Stimulated activated naive B cell treated with anti-CD40 and anti-IgM and Interleukin-4, amounts not matched to agents 10 μg/mL and 1 μg/mL and 100 μg/mL, for 72 hours (primary cell): ENCODE measurements around the gene TTC9C.
"Not testable (repeated sequence)": the region's sequence is repeated elsewhere in the genome, so short reads cannot be mapped to it uniquely, and the experiment has no call there.

Source experiments
- ATAC-seq, 2 donors: fragments of 150-1000 bp; cut with Tn5 transposase; replicated peaks; 2 replicates each; pipeline ENCODE4 v1.10.0; 2021; ENCODE audit warnings: moderate library complexity in 1 of 2
- DNase-seq: peaks from one replicate; pipeline ENCODE4 v3.0.0; 2021
- H3K27ac Mint-ChIP-seq: one replicate; pipeline ENCODE4 v1.8.0; 2022; ENCODE audit warnings: mild to moderate bottlenecking, mixed read lengths
- H3K27me3 Mint-ChIP-seq, 2 donors: one replicate each; pipeline ENCODE4 v1.8.0; 2022; ENCODE audit warnings: mixed read lengths in 2 of 2
- H3K36me3 Mint-ChIP-seq, 2 donors: one replicate each; pipeline ENCODE4 v1.8.0; 2022; ENCODE audit warnings: mixed read lengths in 2 of 2, mild to moderate bottlenecking in 1 of 2
- H3K4me1 Mint-ChIP-seq, 2 donors: one replicate each; pipeline ENCODE4 v1.8.0; 2022; ENCODE audit warnings: mixed read lengths in 2 of 2, mild to moderate bottlenecking in 1 of 2
- H3K4me3 Mint-ChIP-seq, 2 donors: one replicate each; pipeline ENCODE4 v1.8.0; 2022; ENCODE audit warnings: mild to moderate bottlenecking in 2 of 2, mixed read lengths in 2 of 2, moderate library complexity in 1 of 2
- H3K9me3 Mint-ChIP-seq, 2 donors: one replicate each; pipeline ENCODE4 v1.8.0; 2022; ENCODE audit warnings: mixed read lengths in 2 of 2, mild to moderate bottlenecking in 1 of 2

TTC9C gene, protein sequence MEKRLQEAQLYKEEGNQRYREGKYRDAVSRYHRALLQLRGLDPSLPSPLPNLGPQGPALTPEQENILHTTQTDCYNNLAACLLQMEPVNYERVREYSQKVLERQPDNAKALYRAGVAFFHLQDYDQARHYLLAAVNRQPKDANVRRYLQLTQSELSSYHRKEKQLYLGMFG

DNA sequence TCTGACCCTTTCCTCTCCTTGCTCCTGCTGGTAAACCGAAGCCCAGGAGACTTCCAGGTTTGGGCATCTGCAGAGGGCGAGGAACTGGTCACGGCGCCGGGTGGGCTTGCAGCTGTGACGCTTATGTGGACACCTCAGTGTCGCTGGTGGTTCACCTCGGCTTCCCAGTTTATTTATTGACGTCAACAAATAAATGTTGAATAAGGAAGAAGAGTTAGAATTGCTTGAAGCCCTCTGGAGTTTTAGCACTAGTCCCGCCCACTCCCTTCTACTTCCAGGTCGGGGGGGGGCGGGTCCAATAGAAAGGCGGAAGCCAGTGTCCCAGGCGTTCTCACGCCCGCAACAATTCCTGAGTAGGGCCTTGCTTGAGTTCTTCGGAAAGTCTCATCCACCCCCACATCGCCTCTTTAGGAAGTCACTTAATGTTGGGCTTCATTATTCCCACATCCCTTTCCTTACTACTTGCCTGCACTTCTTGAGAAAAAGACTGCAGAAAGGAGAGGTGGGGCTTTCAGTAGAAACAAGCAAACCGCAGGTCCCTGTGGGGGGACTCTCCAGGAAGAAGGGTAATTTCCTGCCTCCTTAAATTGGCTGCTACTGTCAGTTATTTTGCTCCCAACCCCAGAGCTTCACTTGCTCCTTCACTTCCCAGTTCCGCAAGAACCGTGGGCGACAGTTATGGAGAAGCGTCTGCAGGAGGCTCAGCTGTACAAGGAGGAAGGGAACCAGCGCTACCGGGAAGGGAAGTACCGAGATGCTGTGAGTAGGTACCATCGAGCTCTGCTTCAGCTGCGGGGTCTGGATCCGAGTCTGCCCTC, at the start of gene TTC9C:
Gene TTC9C, plus strand, starts transcription at position 316 of the 818 bp plus-strand sequence. Its CDS starts 363 bp downstream, at position 679.
- ATAC-seq (peak; percentile 36 to 37), DNase-seq (peak; percentile 78)
- Mint-ChIP-seq H3K36me3 (peaks cover 31 to 45% of the 10 kb centered on the region in 2 donors), H3K9me3 (no peaks in the 10 kb centered on the region), H3K4me1 (peaks cover 22 to 42% of the 10 kb centered on the region in 2 donors), H3K27me3 (no peaks in the 10 kb centered on the region), H3K4me3 (peak within 1 kb of the TSS; percentile 96 to 97), H3K27ac (peak within 1 kb of the TSS; percentile 99)

DNA sequence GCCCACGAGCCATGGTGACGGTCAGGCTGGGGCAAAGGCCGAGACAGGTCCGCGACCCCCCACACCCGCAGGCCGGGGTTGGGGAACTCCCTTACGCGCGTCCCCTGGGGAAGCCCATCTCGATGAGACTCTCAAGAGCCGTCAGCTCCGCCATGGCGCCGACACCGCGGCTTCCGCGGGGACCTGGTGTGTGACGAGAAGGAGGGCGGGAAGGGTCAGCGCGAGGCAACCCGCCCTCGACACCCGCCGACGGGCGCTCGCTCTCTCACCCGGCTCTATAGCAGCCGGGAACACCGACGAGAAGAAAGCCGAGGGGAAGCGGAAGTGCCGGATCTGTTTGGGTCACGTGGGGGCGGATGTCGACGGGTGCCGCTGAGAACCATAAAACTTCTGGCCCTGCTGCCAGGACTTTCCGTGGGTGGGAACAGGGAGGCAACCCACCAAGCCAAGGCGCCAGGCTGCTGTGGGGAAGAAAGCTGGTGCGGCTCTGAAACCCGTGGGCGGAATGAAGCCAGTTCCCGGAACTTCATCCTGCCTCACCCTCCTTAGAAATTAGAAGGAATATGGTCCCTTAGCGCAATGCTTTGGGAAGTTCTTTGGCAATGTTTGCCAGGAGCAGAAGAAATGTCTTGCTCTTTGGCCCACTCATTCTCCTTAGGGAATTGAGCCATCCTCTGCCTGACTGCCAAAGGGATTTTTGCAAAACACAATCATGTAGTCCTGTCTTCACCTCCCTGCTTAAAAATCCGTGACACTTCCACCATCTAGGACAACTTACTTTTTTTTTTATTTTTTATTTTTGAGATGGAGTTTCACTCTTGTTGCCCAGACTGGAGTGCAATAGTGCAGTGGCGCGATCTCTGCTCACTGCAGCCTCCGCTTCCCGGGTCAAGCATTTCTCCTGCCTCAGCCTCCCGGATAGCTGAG, 49.3 kb upstream of the TTC9C start, which contains the start of gene UBXN1:
Gene UBXN1, minus strand, starts transcription at position 304 of the 927 bp plus-strand sequence. Its CDS starts 150 bp downstream, at position 154.
- H3K27me3 Mint-ChIP-seq: no peaks in the 10 kb centered on the region
- peaks cover 25 to 37% of the 10 kb centered on the region in 2 donors for H3K4me1 Mint-ChIP-seq
- peak within 1 kb of the TSS; percentile 90 to 96 for H3K4me3 Mint-ChIP-seq
- peak; percentile 88 to 89 for ATAC-seq
- peak; percentile 87 for DNase-seq
- peaks cover 23 to 31% of the 10 kb centered on the region in 2 donors for H3K36me3 Mint-ChIP-seq
- H3K9me3 Mint-ChIP-seq: no peaks in the 10 kb centered on the region
- peak within 1 kb of the TSS; percentile 98 for H3K27ac Mint-ChIP-seq

DNA sequence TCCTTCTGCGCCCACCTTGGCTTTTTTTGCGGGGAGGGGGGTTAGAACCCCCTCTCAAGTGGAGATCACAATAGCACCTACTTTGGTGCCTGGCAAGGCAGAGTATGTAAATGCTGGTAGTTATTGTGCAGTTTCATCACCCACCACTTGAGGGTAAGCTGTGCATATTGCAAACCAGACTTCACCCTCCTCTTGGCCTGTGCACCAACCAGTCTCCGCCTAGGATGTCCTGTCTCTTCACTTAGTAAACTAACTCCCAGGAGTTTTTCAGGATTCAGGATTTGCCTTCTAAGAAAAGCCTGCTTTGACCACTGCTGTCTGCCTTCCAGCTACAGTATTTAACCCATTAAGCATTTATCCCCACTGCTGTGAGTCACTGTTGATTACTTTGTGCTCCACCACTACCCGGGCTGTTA, 47.5 kb upstream of the TTC9C start:
- Mint-ChIP-seq H3K27ac (peak overlapping the region; percentile 25), H3K27me3 (no peaks in the 10 kb centered on the region), H3K36me3 (peaks cover 19 to 26% of the 10 kb centered on the region in 2 donors), H3K4me3 (peak overlapping the region; percentile 19 to 32), H3K4me1 (peaks cover 23 to 36% of the 10 kb centered on the region in 2 donors), H3K9me3 (no peaks in the 10 kb centered on the region)
- ATAC-seq: peak; percentile 75 to 77
- peak; percentile 26 for DNase-seq

DNA sequence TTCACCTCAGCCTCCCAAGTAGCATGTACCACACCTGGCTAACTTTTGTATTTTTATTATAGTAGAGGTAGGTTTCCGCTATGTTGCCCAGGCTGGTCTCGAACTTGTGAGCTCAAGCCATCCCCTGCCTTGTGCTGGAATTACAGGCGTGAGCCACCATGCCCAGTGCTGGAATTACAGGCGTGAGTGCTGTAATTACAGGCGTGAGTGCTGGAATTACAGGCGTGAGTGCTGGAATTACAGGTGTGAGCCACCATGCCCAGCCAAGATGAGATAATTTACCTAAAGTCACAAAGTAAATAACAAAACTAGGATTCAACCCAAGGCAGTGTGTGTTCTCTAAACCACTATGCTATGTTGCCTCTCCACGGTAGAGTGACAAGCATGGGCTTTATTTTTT, 45.8 kb upstream of the TTC9C start:
- peaks cover 18 to 25% of the 10 kb centered on the region in 2 donors for H3K4me1 Mint-ChIP-seq
- no peak for ATAC-seq

DNA sequence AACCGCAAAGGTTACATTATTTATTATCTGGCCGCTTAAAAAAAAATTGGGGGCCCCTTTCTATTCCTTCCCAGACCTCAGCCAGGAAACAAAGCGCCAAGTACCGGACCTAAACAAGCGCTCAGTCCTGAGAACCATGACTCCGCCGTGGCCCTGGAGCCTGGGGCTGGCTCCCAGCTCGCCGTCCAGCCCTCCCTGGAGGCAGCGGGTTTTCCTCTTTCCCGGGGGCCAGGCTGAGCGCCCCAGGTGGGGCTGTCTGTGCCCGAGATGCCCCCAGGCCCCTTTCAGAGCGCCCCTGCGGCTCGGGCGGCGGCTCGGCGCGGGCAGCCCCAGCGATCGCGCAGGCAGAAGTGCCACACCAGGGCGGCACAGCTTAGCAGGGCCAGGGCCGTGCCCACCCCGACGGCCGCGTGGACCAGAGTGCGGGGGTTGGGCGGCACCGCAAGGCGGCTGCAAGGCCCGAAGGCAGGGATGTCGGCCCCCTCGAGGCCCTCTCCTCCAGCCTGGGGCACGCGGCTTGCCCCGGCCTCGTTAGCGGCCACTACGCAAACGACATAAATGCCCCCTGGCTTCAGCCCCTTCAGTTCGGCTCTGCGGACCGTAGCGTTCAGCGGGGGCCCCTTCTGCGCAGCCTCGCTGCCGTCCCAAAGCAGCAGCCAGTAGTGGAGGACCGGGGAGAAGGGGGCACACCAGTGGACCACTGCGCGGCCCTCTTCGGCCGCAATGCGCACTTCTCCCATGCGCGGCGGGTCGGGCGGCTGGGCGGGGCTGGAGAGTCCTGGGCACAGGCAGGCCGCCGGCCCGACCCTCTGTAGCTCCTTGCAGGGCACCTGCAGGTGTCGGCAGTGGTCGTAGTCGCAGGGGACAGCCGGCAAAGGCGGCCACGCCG, 40.5 kb upstream of the TTC9C start:
- no peaks in the 10 kb centered on the region for H3K9me3 Mint-ChIP-seq
- H3K4me1 Mint-ChIP-seq: no peaks in the 10 kb centered on the region
- H3K27ac Mint-ChIP-seq: no peak overlapping the region
- H3K4me3 Mint-ChIP-seq: peak overlapping the region in 1 of 2 donors; percentile 32
- peak; percentile 27 to 34 for ATAC-seq
- peaks cover 4 to 23% of the 10 kb centered on the region in 2 donors for H3K27me3 Mint-ChIP-seq
- peaks cover 25 to 29% of the 10 kb centered on the region in 2 donors for H3K36me3 Mint-ChIP-seq
- no peak for DNase-seq

More for the DNA sequence above, 45.8 kb upstream of the TTC9C start:
- Mint-ChIP-seq H3K27ac (no peak overlapping the region), H3K27me3 (peaks cover 0 to 4% of the 10 kb centered on the region in 2 donors), H3K9me3 (no peaks in the 10 kb centered on the region), H3K4me3 (no peak overlapping the region), H3K36me3 (peaks cover 11 to 12% of the 10 kb centered on the region in 2 donors)
- DNase-seq: no peak

DNA sequence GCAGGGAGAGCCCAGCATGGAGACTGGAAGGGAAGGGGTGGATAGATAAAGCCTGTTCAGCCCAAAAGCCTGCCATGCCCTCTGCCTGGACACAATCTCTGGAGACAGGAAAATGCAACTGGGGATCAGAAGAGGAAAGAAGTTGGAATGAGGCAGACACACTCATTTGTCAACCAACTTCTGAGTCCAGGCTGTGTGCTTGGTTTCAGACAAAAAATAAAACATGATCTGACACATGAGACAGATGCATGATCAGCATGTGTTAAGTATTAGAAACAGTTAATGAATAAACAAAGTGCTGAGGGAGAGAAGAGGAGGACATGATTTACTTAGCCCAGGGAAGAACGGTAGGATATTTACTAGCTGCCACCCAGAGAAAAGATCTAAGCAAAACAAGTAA, 39.8 kb upstream of the TTC9C start:
- ATAC-seq: no peak
- Mint-ChIP-seq H3K4me1 (no peaks in the 10 kb centered on the region), H3K36me3 (peaks cover 29 to 31% of the 10 kb centered on the region in 2 donors)

DNA sequence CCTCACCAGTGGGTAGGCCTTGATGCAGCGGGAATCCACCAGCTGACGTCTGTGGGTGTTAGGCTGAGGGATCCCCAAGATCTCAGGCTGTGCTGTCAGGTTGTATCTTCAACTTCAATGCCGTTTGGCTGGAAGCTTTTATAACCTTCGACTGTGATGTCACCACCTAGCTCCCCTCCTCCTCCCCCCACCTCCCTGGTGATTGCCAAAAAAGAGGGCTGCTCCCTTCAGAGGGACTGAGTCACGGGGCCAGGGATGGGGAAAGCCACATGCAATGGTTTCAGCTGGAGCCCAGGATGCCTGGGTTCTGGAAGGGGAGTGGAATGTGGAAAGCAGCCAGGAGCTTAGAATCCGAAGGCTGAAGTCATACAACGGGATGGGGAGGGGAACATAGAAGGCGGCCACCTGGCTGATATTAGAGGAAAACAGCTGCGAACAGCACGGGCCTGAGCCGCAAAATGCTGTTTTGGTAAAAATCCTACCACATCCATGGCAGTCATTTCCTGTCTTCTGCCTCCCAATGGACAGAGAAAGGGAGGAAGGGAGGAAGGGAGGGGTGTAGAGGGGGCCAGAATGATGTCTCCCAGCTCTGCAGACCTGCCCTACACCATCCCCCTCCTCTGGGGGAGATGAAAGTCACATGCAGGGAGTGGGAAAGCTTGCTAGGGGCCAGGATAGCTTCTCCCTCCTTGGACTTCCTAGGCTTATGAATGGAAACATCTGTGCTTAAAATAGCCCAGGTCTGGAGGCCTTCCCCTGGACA, 38.7 kb upstream of the TTC9C start, which contains the start of gene LRRN4CL:
Gene LRRN4CL, minus strand, starts transcription at position 110 of the 763 bp plus-strand sequence. CDS start 1,022 bp downstream, outside the sequence.
- ATAC-seq: no peak
- peaks cover 4 to 23% of the 10 kb centered on the region in 2 donors for H3K27me3 Mint-ChIP-seq

More for the DNA sequence above, 39.8 kb upstream of the TTC9C start:
- no peak for DNase-seq
- H3K27me3 Mint-ChIP-seq: peaks cover 4 to 23% of the 10 kb centered on the region in 2 donors
- H3K9me3 Mint-ChIP-seq: no peaks in the 10 kb centered on the region
- H3K27ac Mint-ChIP-seq: no peak overlapping the region
- H3K4me3 Mint-ChIP-seq: no peak overlapping the region

DNA sequence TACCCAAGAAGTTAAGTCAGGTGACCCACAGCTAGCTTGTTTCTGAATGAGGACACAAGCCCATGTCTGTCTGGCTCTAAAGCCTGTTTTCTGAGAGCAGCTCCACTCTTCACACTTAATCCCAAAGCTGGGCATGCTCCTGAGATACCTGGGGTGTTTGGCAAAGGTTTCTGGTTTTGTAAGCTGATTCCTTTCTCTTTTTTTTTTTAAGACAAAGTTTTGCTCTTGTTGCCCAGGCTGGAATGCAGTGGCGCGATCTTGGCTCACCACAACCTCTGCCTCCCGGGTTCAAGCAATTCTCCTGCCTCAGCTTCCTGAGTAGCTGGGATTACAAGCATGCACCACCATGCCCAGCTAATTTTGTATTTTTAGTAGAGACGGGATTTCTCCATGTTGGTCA, 34.7 kb upstream of the TTC9C start:
- not testable (repeated sequence) for H3K27me3 Mint-ChIP-seq, DNase-seq, H3K9me3 Mint-ChIP-seq, ATAC-seq, H3K27ac Mint-ChIP-seq, H3K4me1 Mint-ChIP-seq, H3K4me3 Mint-ChIP-seq
- H3K36me3 Mint-ChIP-seq: peaks cover 41 to 43% of the 10 kb centered on the region in 2 donors

More for the DNA sequence above, 38.7 kb upstream of the TTC9C start, which contains the start of gene LRRN4CL:
- no peak within 1 kb of the TSS for H3K4me3 Mint-ChIP-seq
- peaks cover 31 to 34% of the 10 kb centered on the region in 2 donors for H3K36me3 Mint-ChIP-seq
- DNase-seq: no peak
- no peak within 1 kb of the TSS for H3K27ac Mint-ChIP-seq
- peaks cover under 1 to 3% of the 10 kb centered on the region in 2 donors for H3K4me1 Mint-ChIP-seq
- H3K9me3 Mint-ChIP-seq: no peaks in the 10 kb centered on the region

DNA sequence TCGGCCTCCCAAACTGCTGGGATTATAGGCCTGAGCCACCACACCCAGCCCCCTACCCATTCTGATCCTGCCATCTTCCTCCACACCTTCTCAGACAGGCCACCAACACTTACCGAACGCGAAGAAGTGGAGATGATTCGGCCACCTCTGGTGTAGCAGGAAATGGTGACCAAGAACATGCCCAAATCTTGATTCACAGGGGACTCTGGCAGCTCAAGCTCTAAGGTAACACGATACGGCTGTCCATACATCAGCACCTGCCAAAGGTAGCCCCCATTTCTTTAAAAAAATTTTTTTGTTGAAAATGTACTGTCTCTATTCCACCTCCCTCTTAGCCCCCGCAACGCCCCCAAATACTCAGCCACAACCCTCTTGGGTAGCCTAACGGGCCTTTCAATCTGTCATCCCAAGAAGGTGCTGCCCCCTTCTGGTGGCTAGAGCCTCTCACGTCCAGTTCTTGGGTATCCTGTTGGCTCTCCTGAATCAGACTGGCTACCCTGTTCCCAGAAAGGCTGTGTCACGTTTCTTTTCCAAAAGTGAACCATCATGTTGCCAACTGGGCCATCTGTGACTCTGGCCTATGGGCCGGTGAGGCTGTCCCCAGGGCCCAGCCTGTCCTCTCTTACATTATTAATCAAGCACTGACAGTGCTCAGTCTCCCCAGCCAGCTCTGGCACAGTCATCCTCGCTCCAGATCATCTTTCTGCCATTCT, 33.7 kb upstream of the TTC9C start:
- DNase-seq (peak; percentile 53), ATAC-seq (peak; percentile 84 to 93)
- Mint-ChIP-seq H3K27me3 (no peaks in the 10 kb centered on the region), H3K4me1 (peaks cover 6 to 8% of the 10 kb centered on the region in 2 donors), H3K4me3 (no peak overlapping the region), H3K9me3 (no peaks in the 10 kb centered on the region), H3K27ac (peak overlapping the region; percentile 56), H3K36me3 (peaks cover 38 to 39% of the 10 kb centered on the region in 2 donors)

DNA sequence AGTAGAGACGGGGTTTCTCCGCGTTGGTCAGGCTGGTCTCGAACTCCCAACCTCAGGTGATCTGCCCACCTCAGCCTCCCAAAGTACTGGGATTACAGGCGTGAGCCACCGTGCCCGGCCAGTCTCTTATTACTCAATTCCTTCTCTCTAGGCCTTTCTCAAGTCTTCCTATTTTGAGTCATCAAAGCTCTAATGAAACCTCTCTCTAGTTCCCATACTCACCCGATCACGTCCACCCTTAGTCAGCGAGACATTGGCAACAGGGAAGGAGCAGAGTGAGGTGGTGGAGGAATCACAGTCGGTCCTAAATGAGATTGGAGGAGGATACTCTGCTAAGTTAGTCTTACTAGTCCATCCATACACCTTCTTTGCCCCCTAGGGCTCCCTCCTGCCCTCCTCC, 26.0 kb upstream of the TTC9C start:
- DNase-seq (no peak), ATAC-seq (no peak)
- peak overlapping the region; percentile 75 for H3K27ac Mint-ChIP-seq
- peaks cover 29 to 32% of the 10 kb centered on the region in 2 donors for H3K36me3 Mint-ChIP-seq
- H3K4me3 Mint-ChIP-seq: no peak overlapping the region
- peaks cover 0 to 1% of the 10 kb centered on the region in 2 donors for H3K9me3 Mint-ChIP-seq
- H3K4me1 Mint-ChIP-seq: peaks cover 17 to 22% of the 10 kb centered on the region in 2 donors
- H3K27me3 Mint-ChIP-seq: no peaks in the 10 kb centered on the region

DNA sequence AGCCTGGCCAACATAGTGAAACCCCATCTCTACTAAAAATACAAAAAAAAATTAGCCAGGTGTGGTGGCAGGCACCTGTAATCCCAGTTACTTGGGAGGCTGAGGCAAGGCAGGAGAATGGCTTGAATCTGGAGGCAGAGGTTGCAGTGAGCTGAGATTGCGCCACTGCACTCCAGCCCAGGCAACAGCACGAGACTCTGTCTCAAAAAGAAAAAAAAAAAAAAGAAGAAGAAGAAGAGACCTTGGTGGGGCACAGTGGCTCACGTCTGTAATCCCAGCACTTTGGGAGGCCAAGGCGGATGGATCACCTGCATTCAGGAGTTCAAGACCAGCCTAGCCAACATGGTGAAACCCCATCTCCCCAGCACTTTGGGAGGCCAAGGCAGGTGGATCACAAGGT, 24.4 kb upstream of the TTC9C start:
- H3K36me3 Mint-ChIP-seq: peaks cover 27 to 34% of the 10 kb centered on the region in 2 donors
- not testable (repeated sequence) for H3K27me3 Mint-ChIP-seq, ATAC-seq, H3K9me3 Mint-ChIP-seq, H3K4me3 Mint-ChIP-seq, H3K27ac Mint-ChIP-seq, DNase-seq
- peaks cover 32 to 39% of the 10 kb centered on the region in 2 donors for H3K4me1 Mint-ChIP-seq

DNA sequence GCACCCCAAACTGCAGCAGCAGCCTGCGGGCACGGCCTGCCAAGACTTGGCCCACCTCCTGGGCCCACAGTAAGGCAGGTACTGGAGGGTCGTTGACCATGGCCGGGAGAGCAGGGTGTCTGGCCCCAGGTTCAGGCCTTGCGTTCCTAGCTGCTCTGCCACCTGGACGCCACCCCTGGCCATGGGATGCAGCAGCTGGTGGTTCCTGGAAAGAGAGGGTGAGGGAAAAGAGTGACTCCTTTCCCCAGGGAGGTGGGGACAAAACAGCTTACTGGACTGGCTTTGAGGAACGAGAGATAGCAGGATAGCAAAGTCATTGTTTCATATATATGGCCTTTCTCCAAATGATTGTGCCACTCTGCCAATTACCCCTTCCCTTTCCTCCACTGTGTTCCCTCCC, 22.9 kb upstream of the TTC9C start:
- Mint-ChIP-seq H3K4me3 (peak overlapping the region; percentile 95 to 99), H3K4me1 (peaks cover 36 to 53% of the 10 kb centered on the region in 2 donors), H3K36me3 (peaks cover 31 to 40% of the 10 kb centered on the region in 2 donors), H3K27me3 (no peaks in the 10 kb centered on the region), H3K27ac (peak overlapping the region; percentile 97), H3K9me3 (peaks cover 0 to 1% of the 10 kb centered on the region in 2 donors)
- ATAC-seq (no peak), DNase-seq (no peak)
